Measurements from ENCODE around the gene FAXDC2. TPM values are rescaled to one million over a fixed set of nuclear protein-coding genes. Genes with fewer than 3 reads are reported as not detected.

FAXDC2 gene
- 10.7 and 13.6 TPM in 2 replicates for polyA plus RNA-seq (2011; rRNA removed)
- 7.8 and 10.3 TPM in 2 replicates for polyA minus RNA-seq (2011; rRNA and poly(A)+ RNA removed)

GRCh38 chr5:154850255-154851062 is at the start of gene FAXDC2:
FAXDC2 (minus strand) TSS chr5:154850603; CDS start chr5:154838178, 12,425 bp downstream.
- ChIA-PET CTCF (interaction anchor here (1.1 to 1.5 kb wide), 4 partner anchors 31 to 330 kb away, joined by 3 read pairs; no protein-coding TSS in a partner anchor), POLR2A (interaction anchor here (0.9 kb wide), 1 partner anchor 158 kb away, joined by 5 read pairs; no protein-coding TSS in a partner anchor)

GRCh38 chr5:154900066-154900465 is 49.7 kb upstream of the FAXDC2 start:
- ChIA-PET POLR2A (no interaction called here), CTCF (interaction anchor here (1.5 kb wide), 1 partner anchor 10 kb away, joined by 6 read pairs; no protein-coding TSS in a partner anchor)
- Histone ChIP-seq H3K36me3 (ENCODE audit: control insufficient read depth, insufficient read depth, low read length) (peaks cover 2% of the 10 kb centered on the region), H3K4me3 (ENCODE audit: low read depth, low read length) (no peak overlapping the region), H3K27me3 (ENCODE audit: control insufficient read depth, insufficient read depth, low read length) (no peaks in the 10 kb centered on the region)
- peak; percentile 38 for DNase-seq (ENCODE audit: low read depth)
- no peak for TF ChIP-seq CTCF (IDR thresholded peaks at IDR 0.05; ENCODE audit: insufficient read depth, low read depth, low read length)

More at GRCh38 chr5:154850255-154851062, at the start of gene FAXDC2:
- H3K27me3 ChIP-seq (ENCODE audit: control insufficient read depth, insufficient read depth, low read length): no peaks in the 10 kb centered on the region
- peak within 1 kb of the TSS; percentile 49 for H3K4me3 ChIP-seq (ENCODE audit: low read depth, low read length)
- TF ChIP-seq CTCF (IDR thresholded peaks at IDR 0.05; ENCODE audit: insufficient read depth, low read depth, low read length): no peak
- DNase-seq (ENCODE audit: low read depth): peak; percentile 59
- H3K36me3 ChIP-seq (ENCODE audit: control insufficient read depth, insufficient read depth, low read length): no peaks in the 10 kb centered on the region

- Histone ChIP-seq H3K4me3 (ENCODE audit: low read depth, low read length) (no peak overlapping the region), H3K27me3 (ENCODE audit: control insufficient read depth, insufficient read depth, low read length) (no peaks in the 10 kb centered on the region), H3K36me3 (ENCODE audit: control insufficient read depth, insufficient read depth, low read length) (peaks cover 2% of the 10 kb centered on the region)
- POLR2A ChIA-PET: no interaction called here
- no peak for TF ChIP-seq CTCF (IDR thresholded peaks at IDR 0.05; ENCODE audit: insufficient read depth, low read depth, low read length)
- CTCF ChIA-PET: interaction anchor here (0.8 kb wide), 1 partner anchor 32 kb away, joined by 3 read pairs; no protein-coding TSS in a partner anchor
- DNase-seq (ENCODE audit: low read depth): no peak
These were observed 48.9 kb upstream of the FAXDC2 start for GRCh38 chr5:154899151-154899816.

- POLR2A ChIA-PET: no interaction called here
- H3K36me3 ChIP-seq (ENCODE audit: control insufficient read depth, insufficient read depth, low read length): peaks cover 2% of the 10 kb centered on the region
- no peak overlapping the region for H3K4me3 ChIP-seq (ENCODE audit: low read depth, low read length)
- DNase-seq (ENCODE audit: low read depth): no peak
- TF ChIP-seq CTCF (IDR thresholded peaks at IDR 0.05; ENCODE audit: insufficient read depth, low read depth, low read length): no peak
- no peaks in the 10 kb centered on the region for H3K27me3 ChIP-seq (ENCODE audit: control insufficient read depth, insufficient read depth, low read length)
- CTCF ChIA-PET: no interaction called here
These were observed 47.8 kb upstream of the FAXDC2 start for GRCh38 chr5:154898210-154898609.

Measured in BJ (cell line).